ENCODE measurements around the gene TTC12. TPM values are rescaled to one million over a fixed set of nuclear protein-coding genes. Genes with fewer than 3 reads are reported as not detected.
A peak's percentile ranks its signal among the peaks of the same experiment; 100 is the strongest.

The TTC12 gene
- total RNA-seq, 2 donors from 2014 or later, result 19.5 to 26.7 TPM

- Mint-ChIP-seq H3K27ac (no peak overlapping the region), H3K4me3 (peak overlapping the region; percentile 8), H3K4me1 (peaks cover 55% of the 10 kb centered on the region), H3K36me3 (ENCODE audit: low read depth) (no peaks in the 10 kb centered on the region), H3K9me3 (peaks cover 6% of the 10 kb centered on the region), H3K27me3 (ENCODE audit: insufficient read depth) (peaks cover 34% of the 10 kb centered on the region)
- H3K36me3 ChIP-seq (ENCODE audit: control insufficient read depth, insufficient read depth, low read length), result no peaks in the 10 kb centered on the region
- 71 to 85% methylated on average over 5 to 7 of the region's 7 CpGs for WGBS, 2 experiments (ENCODE audit: insufficient coverage in 1 of 2, insufficient read length in 1 of 2)
- no peak overlapping the region for H3K27ac ChIP-seq (ENCODE audit: low read depth, low read length)
- peak overlapping the region; percentile 31 for H3K4me3 ChIP-seq (ENCODE audit: low read length)
- TF ChIP-seq CTCF (conservative IDR thresholded peaks at IDR 0.05), result no peak
- DNase-seq, result peak; percentile 66
- peaks cover 15% of the 10 kb centered on the region for H3K27me3 ChIP-seq (ENCODE audit: control insufficient read depth, insufficient read depth, low read length, poor library complexity, severe bottlenecking)
- peaks cover 22% of the 10 kb centered on the region for H3K4me1 ChIP-seq (ENCODE audit: control insufficient read depth, insufficient read depth, low read length)
- H3K9me3 ChIP-seq (ENCODE audit: control insufficient read depth, low read length), result no peaks in the 10 kb centered on the region
- no peak overlapping the region for H3K9ac ChIP-seq (ENCODE audit: extremely low read depth, low read length, poor library complexity, severe bottlenecking)
Measured at GRCh38 chr11:113377681-113378412, 63.5 kb downstream of the TTC12 start.

DNA sequence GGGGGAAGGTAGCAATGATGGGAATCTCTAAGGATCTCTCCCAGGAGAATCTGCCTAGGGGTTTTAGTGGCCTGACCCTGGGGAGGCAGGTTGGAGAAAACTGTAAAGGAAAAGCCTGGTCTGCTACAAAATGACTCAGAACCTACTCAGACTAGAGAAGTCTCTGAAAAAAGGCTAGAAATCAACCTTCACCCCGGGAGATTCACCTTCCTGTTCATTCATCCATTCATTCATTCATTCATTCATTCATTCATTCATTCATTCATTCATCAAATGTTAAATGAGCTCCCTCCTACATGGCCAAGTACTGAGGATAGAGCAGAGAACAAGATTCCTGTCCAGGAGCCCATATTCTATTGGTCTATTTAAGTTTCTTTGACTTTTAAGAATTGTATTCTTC lies 64.3 kb downstream of the TTC12 start:
- Mint-ChIP-seq H3K9me3 (peaks cover 6% of the 10 kb centered on the region), H3K36me3 (ENCODE audit: low read depth) (no peaks in the 10 kb centered on the region), H3K4me3 (no peak overlapping the region), H3K4me1 (peaks cover 51% of the 10 kb centered on the region), H3K27ac (no peak overlapping the region), H3K27me3 (ENCODE audit: insufficient read depth) (peaks cover 32% of the 10 kb centered on the region)
- WGBS, 2 experiments (ENCODE audit: insufficient coverage in 1 of 2, insufficient read length in 1 of 2), result 71% methylated on average over 1 of the region's 1 CpG
- H3K4me1 ChIP-seq (ENCODE audit: control insufficient read depth, insufficient read depth, low read length), result peaks cover 16% of the 10 kb centered on the region
- no peaks in the 10 kb centered on the region for H3K36me3 ChIP-seq (ENCODE audit: control insufficient read depth, insufficient read depth, low read length)
- no peak for TF ChIP-seq CTCF (conservative IDR thresholded peaks at IDR 0.05)
- DNase-seq, result no peak
- peaks cover 9% of the 10 kb centered on the region for H3K27me3 ChIP-seq (ENCODE audit: control insufficient read depth, insufficient read depth, low read length, poor library complexity, severe bottlenecking)
- H3K9me3 ChIP-seq (ENCODE audit: control insufficient read depth, low read length), result no peaks in the 10 kb centered on the region
- H3K27ac ChIP-seq (ENCODE audit: low read depth, low read length), result no peak overlapping the region
- no peak overlapping the region for H3K9ac ChIP-seq (ENCODE audit: extremely low read depth, low read length, poor library complexity, severe bottlenecking)
- H3K4me3 ChIP-seq (ENCODE audit: low read length), result no peak overlapping the region

DNA sequence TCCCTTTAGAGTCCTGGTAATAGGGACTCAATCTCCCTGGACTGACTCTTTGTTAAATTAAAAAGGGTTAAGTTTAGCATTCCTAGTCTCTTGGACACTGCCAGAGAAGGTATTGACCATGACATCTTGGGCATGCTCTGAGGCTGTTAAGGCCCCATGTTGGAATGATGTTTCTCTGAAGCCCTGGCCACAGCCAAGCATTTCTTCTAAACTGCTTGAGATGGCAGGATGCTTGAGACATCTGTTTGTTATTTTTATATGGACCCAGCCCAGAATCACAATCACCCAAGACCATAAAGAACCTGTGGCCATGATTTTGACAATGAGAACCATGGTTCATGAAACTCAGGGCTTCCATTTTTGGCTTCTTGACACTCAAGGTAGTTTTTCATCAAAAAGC lies 67.7 kb downstream of the TTC12 start:
- no peak overlapping the region for H3K4me3 ChIP-seq (ENCODE audit: low read length)
- Mint-ChIP-seq H3K27ac (no peak overlapping the region), H3K27me3 (ENCODE audit: insufficient read depth) (peaks cover 46% of the 10 kb centered on the region), H3K4me3 (no peak overlapping the region), H3K9me3 (peaks cover 6% of the 10 kb centered on the region), H3K4me1 (peaks cover 30% of the 10 kb centered on the region), H3K36me3 (ENCODE audit: low read depth) (no peaks in the 10 kb centered on the region)
- H3K27ac ChIP-seq (ENCODE audit: low read depth, low read length), result no peak overlapping the region
- DNase-seq, result no peak
- no peaks in the 10 kb centered on the region for H3K36me3 ChIP-seq (ENCODE audit: control insufficient read depth, insufficient read depth, low read length)
- no peak overlapping the region for H3K9ac ChIP-seq (ENCODE audit: extremely low read depth, low read length, poor library complexity, severe bottlenecking)
- H3K9me3 ChIP-seq (ENCODE audit: control insufficient read depth, low read length), result no peaks in the 10 kb centered on the region
- H3K27me3 ChIP-seq (ENCODE audit: control insufficient read depth, insufficient read depth, low read length, poor library complexity, severe bottlenecking), result peaks cover 19% of the 10 kb centered on the region
- TF ChIP-seq CTCF (conservative IDR thresholded peaks at IDR 0.05), result no peak
- peaks cover 7% of the 10 kb centered on the region for H3K4me1 ChIP-seq (ENCODE audit: control insufficient read depth, insufficient read depth, low read length)

Data from endodermal cell (in vitro differentiated cells).